Epithelial cell of proximal tubule (primary cell): ENCODE results near the gene LARGE1. TPM values are rescaled to one million over a fixed set of nuclear protein-coding genes. Genes with fewer than 3 reads are reported as not detected.

Experiments
- DNase-seq: peaks from one replicate; pipeline ENCODE4 v3.0.0-alpha.2; 2011; ENCODE audit warnings: low read depth
- H3K4me3 ChIP-seq: 2 replicates; pipeline ENCODE4 v1.5.1; 2011; ENCODE audit warnings: low read depth, mild to moderate bottlenecking, low read length
- CTCF ChIP-seq: conservative IDR thresholded peaks from 2 replicates; pipeline ENCODE4 v1.5.1; 2012; ENCODE audit warnings: low read depth, mild to moderate bottlenecking, low read length
- total RNA-seq: library from RNA; depleted of rRNA; stranded (reverse); fragments of >200 nt; gene quantifications from 2 replicates; pipeline ENCODE4 v1.2.3, GENCODE V29; 2015

Gene LARGE1
- total RNA-seq, 1 donor from 2014 or later, result 18.3 TPM

GRCh38 chr22:33888821-33889220, 31.5 kb downstream of the LARGE1 start:
- TF ChIP-seq CTCF, result no peak
- H3K4me3 ChIP-seq, result no peak overlapping the region
- DNase-seq, result no peak

- TF ChIP-seq CTCF, result no peak
- DNase-seq, result no peak
- no peak overlapping the region for H3K4me3 ChIP-seq
Observed at GRCh38 chr22:33887173-33887572, 33.1 kb downstream of the LARGE1 start.

GRCh38 chr22:33886696-33887095, 33.6 kb downstream of the LARGE1 start:
- H3K4me3 ChIP-seq, result no peak overlapping the region
- DNase-seq, result no peak
- TF ChIP-seq CTCF, result no peak

GRCh38 chr22:33884829-33885228, 35.4 kb downstream of the LARGE1 start:
- DNase-seq, result no peak
- H3K4me3 ChIP-seq, result no peak overlapping the region
- TF ChIP-seq CTCF, result no peak

GRCh38 chr22:33883961-33884808, 36.1 kb downstream of the LARGE1 start:
- DNase-seq, result no peak
- TF ChIP-seq CTCF, result no peak
- no peak overlapping the region for H3K4me3 ChIP-seq

GRCh38 chr22:33883561-33883960, 36.7 kb downstream of the LARGE1 start:
- TF ChIP-seq CTCF, result no peak

GRCh38 chr22:33882991-33883390, 37.3 kb downstream of the LARGE1 start:
- H3K4me3 ChIP-seq, result no peak overlapping the region
- no peak for TF ChIP-seq CTCF
- no peak for DNase-seq

More at GRCh38 chr22:33883561-33883960, 36.7 kb downstream of the LARGE1 start:
- no peak for DNase-seq
- no peak overlapping the region for H3K4me3 ChIP-seq
